WI38 (cell line): ENCODE measurements around the gene ARHGAP35.
"Not testable (repeated sequence)": the region's sequence is repeated elsewhere in the genome, so short reads cannot be mapped to it uniquely, and the experiment has no call there.

Experiments used
- H3K4me3 ChIP-seq: 2 replicates; pipeline ENCODE4 v1.5.1; 2011; ENCODE audit warnings: low read depth, mild to moderate bottlenecking, control low read depth, low read length
- CTCF ChIP-seq: IDR thresholded peaks from 2 replicates; pipeline ENCODE4 v1.5.1; 2012; ENCODE audit warnings: low read depth, mild to moderate bottlenecking, control low read depth, low read length

Gene ARHGAP35

GRCh38 chr19:46878613-46879375 lies 18.0 kb downstream of the ARHGAP35 start:
- no peak for TF ChIP-seq CTCF
- H3K4me3 ChIP-seq = no peak overlapping the region

GRCh38 chr19:46880431-46880830 lies 19.6 kb downstream of the ARHGAP35 start:
- no peak for TF ChIP-seq CTCF
- no peak overlapping the region for H3K4me3 ChIP-seq

GRCh38 chr19:46881092-46881491 lies 20.3 kb downstream of the ARHGAP35 start:
- TF ChIP-seq CTCF = no peak
- H3K4me3 ChIP-seq = no peak overlapping the region

- H3K4me3 ChIP-seq = no peak overlapping the region
- TF ChIP-seq CTCF = no peak
Observed at GRCh38 chr19:46882034-46882433, 21.2 kb downstream of the ARHGAP35 start.

- H3K4me3 ChIP-seq = not testable (repeated sequence)
Observed at GRCh38 chr19:46882751-46883150, 22.0 kb downstream of the ARHGAP35 start.

GRCh38 chr19:46885411-46885810 lies 24.6 kb downstream of the ARHGAP35 start:
- H3K4me3 ChIP-seq = no peak overlapping the region
- TF ChIP-seq CTCF = no peak

- no peak overlapping the region for H3K4me3 ChIP-seq
- TF ChIP-seq CTCF = no peak
Observed at GRCh38 chr19:46886546-46887239, 25.9 kb downstream of the ARHGAP35 start.
